AG04450 (cell line): ENCODE measurements around the gene KCNIP4. TPM values are rescaled to one million over a fixed set of nuclear protein-coding genes. Genes with fewer than 3 reads are reported as not detected.

ENCODE experiments used
- CTCF ChIA-PET: fragments of 300-600, 350-600 bp; formaldehyde crosslinking; extraction: SDS; loops from one replicate; lab custom pipeline; 2022; ENCODE audit warnings: antibody characterized with exemption, inconsistent platforms; lab: Charles Lee
- POLR2A ChIA-PET: fragments of 350-600 bp; formaldehyde crosslinking; extraction: SDS; loops from one replicate; lab custom pipeline; 2021; ENCODE audit warnings: antibody characterized with exemption, inconsistent platforms; lab: Yijun Ruan, JAX
- DNase-seq: peaks from one replicate; pipeline ENCODE4 v3.0.0-alpha.2; 2011; ENCODE audit warnings: low read depth, low spot score
- H3K27ac ChIP-seq: one replicate; pipeline ENCODE4 v1.5.1; 2012; ENCODE audit warnings: low read depth, low read length, control low read depth
- H3K27me3 ChIP-seq: one replicate; pipeline ENCODE4 v1.6.0; 2012; ENCODE audit warnings: low read length; ENCODE audit not compliant: control insufficient read depth, insufficient read depth
- H3K4me3 ChIP-seq: 2 replicates; pipeline ENCODE4 v1.5.1; 2011; ENCODE audit warnings: mild to moderate bottlenecking, low read depth, low read length, control low read depth
- H3K9me3 ChIP-seq: 2 replicates; pipeline ENCODE4 v1.5.1; 2012; ENCODE audit warnings: low read length; ENCODE audit not compliant: control insufficient read depth, insufficient read depth
- polyA plus RNA-seq: library from polyadenylated mRNA; depleted of rRNA; stranded (reverse); fragments of >200 nt; gene quantifications from 2 replicates; pipeline ENCODE4 v1.2.3, GENCODE V29; 2011
- TF ChIP-seq, protein P1 (sequence below): IDR thresholded peaks from 2 replicates; pipeline ENCODE4 v1.5.1; 2011; ENCODE audit warnings: low read depth, low read length, control low read depth, inconsistent platforms

KCNIP4 gene
- polyA plus RNA-seq, 1 experiment = not detected

DNA sequence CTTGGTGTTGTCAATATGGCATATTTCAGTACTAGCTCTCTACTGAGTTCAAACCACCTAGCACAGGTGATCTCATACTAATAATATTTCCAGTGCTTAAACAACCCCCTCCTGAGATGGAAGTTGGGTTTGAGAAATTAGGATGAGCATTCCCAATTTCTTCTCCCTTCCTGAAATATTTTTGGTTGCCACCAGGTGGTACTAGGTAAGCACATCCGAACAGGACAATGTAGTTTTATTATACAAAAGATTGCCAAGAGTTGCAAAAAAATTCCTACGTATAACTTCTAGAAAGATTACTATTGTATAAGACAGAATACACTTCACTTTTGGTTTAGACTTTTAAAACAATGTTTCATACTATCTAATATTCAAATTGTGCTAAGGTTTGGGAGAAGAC lies 763.8 kb downstream of the KCNIP4 start:
- ChIA-PET POLR2A (no interaction called here), CTCF (no interaction called here)
- DNase-seq = no peak
- TF ChIP-seq, protein P1, sequence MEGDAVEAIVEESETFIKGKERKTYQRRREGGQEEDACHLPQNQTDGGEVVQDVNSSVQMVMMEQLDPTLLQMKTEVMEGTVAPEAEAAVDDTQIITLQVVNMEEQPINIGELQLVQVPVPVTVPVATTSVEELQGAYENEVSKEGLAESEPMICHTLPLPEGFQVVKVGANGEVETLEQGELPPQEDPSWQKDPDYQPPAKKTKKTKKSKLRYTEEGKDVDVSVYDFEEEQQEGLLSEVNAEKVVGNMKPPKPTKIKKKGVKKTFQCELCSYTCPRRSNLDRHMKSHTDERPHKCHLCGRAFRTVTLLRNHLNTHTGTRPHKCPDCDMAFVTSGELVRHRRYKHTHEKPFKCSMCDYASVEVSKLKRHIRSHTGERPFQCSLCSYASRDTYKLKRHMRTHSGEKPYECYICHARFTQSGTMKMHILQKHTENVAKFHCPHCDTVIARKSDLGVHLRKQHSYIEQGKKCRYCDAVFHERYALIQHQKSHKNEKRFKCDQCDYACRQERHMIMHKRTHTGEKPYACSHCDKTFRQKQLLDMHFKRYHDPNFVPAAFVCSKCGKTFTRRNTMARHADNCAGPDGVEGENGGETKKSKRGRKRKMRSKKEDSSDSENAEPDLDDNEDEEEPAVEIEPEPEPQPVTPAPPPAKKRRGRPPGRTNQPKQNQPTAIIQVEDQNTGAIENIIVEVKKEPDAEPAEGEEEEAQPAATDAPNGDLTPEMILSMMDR = no peak
- Histone ChIP-seq H3K4me3 (no peak overlapping the region), H3K27ac (no peak overlapping the region), H3K27me3 (no peaks in the 10 kb centered on the region), H3K9me3 (peaks cover 4% of the 10 kb centered on the region)

DNA sequence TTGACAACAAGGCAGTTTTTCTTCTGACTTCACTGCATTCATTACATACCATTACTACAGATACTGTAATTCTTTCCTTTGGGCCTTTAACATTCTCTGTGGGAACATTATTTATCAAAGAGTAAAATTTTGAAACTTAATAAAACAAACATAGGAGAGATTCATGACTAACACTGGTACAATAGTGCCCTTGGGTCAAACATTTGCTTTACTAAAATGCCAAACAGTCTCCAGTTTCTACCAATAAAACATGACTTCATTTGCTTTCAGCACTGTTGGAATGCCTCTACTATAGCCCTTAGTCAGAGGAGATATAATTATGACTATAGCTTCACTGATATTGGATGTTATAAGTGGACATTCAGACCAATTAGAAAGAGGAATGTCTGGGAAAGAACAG lies 766.9 kb downstream of the KCNIP4 start:
- H3K4me3 ChIP-seq = no peak overlapping the region
- ChIA-PET POLR2A (no interaction called here), CTCF (no interaction called here)
- H3K9me3 ChIP-seq = peaks cover 7% of the 10 kb centered on the region
- DNase-seq = no peak
- TF ChIP-seq, protein P1 = no peak
- no peaks in the 10 kb centered on the region for H3K27me3 ChIP-seq
- H3K27ac ChIP-seq = no peak overlapping the region

DNA sequence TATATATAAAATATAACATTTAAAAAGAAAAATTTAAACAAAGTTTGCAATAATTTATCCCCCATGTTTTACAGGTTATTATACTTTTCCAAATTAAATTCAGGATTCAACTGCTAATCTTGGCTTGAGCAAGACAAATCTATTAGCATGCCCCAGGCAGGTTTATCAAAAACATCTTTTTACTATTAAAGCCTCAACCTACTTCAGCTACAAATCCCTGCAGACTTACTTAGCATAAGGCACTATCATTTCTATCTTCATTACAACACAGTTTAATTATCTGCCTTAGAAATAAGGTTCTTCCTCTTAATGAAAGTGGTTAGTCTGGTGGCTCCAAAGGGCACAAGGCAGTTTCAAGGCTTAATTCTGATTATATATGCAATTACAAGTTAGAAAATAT lies 770.7 kb downstream of the KCNIP4 start:
- no peak for DNase-seq
- H3K4me3 ChIP-seq = no peak overlapping the region
- H3K27ac ChIP-seq = no peak overlapping the region
- no peaks in the 10 kb centered on the region for H3K27me3 ChIP-seq
- H3K9me3 ChIP-seq = peaks cover 15% of the 10 kb centered on the region
- TF ChIP-seq, protein P1 = no peak
- POLR2A ChIA-PET = no interaction called here
- CTCF ChIA-PET = no interaction called here

DNA sequence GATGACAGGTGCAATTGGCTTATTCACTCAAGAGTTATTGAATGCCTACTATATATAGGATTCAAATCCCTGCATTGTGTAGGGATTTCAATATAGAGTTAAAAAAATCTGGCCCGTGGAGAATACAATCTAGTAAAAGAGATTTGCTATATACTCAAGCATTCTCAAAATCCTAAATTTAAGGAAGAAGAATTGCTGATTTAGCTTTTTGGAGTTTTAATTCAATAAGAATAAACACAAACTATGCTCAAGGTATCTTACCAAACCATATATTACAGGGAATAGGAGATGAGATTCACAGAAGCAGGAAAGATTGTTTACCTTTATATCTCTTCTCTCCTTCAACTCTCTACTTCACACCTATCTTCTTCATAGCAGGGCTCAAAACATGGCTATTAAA lies 771.5 kb downstream of the KCNIP4 start:
- H3K27me3 ChIP-seq = no peaks in the 10 kb centered on the region
- H3K9me3 ChIP-seq = peaks cover 15% of the 10 kb centered on the region
- POLR2A ChIA-PET = no interaction called here
- CTCF ChIA-PET = no interaction called here
- no peak for DNase-seq
- no peak overlapping the region for H3K27ac ChIP-seq
- TF ChIP-seq, protein P1 = no peak
- no peak overlapping the region for H3K4me3 ChIP-seq

DNA sequence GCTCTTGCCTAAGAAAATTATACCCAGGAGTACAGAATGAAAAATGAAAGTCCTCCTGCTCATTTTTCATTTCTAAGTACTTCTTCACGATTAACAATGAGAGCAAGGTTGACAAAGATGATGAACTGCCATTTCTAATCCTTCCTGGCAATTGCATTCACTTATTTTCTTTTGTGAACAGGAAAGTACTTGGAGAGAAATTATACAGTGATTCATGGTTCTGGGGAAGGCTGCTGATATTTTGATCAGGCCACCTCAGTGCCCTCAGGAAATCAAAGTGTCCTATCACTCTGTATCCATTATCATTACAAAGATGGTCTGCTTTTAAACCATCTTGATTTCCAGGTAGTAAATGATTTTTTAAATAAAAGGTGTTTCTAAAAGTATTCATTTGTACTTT lies 780.9 kb downstream of the KCNIP4 start:
- no peak for DNase-seq
- CTCF ChIA-PET = no interaction called here
- TF ChIP-seq, protein P1 = no peak
- Histone ChIP-seq H3K9me3 (peaks cover 9% of the 10 kb centered on the region), H3K4me3 (no peak overlapping the region), H3K27ac (no peak overlapping the region), H3K27me3 (no peaks in the 10 kb centered on the region)
- POLR2A ChIA-PET = no interaction called here
